ENCODE measurements around the gene TMEM164.

TMEM164 gene

DNA sequence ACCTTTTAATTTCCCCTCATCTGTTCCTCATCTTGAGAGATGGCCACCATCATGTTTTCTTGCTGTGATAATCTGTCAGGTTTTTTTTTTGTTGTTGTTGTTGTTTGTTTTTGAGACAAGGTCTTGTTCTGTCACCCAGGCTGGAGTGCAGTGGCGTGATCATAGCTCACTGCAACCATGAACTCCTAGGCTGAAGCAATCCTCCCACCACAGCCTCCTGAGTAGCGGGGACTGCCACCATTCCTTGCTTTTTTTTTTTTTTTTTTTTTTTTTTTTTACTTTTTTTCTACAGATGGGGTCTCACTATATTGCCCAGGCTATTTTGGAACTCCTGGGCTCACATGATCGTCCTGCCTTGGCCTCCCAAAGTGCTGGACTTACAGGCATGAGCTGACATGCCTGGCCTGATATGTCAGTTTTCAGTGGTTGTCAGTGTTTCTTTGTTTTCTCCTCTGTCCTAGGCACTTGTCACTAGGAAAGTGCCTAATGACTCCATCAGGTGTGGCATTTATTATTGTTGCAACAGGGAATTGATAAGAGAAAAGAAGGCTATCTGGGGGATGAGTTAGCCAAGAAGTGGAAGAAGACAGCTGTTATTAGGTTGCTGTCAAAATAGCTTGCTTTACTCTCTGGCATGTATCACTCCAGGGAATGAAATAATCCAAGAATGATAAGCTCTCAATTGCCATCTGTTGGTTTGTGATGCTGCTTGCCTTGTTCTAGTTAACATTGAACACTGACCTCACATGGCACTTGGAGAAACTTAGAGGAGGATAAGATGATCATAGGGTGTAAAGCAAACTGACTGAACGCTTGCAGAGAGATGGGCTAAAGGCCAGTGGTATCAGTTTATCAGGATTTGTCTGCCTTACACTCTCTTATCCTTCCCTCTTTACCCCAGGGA, 41.7 kb downstream of the TMEM164 start:
- TF ChIP-seq, protein P1, sequence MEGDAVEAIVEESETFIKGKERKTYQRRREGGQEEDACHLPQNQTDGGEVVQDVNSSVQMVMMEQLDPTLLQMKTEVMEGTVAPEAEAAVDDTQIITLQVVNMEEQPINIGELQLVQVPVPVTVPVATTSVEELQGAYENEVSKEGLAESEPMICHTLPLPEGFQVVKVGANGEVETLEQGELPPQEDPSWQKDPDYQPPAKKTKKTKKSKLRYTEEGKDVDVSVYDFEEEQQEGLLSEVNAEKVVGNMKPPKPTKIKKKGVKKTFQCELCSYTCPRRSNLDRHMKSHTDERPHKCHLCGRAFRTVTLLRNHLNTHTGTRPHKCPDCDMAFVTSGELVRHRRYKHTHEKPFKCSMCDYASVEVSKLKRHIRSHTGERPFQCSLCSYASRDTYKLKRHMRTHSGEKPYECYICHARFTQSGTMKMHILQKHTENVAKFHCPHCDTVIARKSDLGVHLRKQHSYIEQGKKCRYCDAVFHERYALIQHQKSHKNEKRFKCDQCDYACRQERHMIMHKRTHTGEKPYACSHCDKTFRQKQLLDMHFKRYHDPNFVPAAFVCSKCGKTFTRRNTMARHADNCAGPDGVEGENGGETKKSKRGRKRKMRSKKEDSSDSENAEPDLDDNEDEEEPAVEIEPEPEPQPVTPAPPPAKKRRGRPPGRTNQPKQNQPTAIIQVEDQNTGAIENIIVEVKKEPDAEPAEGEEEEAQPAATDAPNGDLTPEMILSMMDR (conservative IDR thresholded peaks at IDR 0.05; ENCODE audit: low read depth, low read length) = no peak
- Histone ChIP-seq H3K79me2 (ENCODE audit: insufficient read depth, low read depth) (no peaks in the 10 kb centered on the region), H3K27ac (no peak overlapping the region), H2AFZ (ENCODE audit: low read depth) (no peak overlapping the region), H3K4me1 (ENCODE audit: low read depth, poor library complexity, severe bottlenecking) (peaks cover 4% of the 10 kb centered on the region), H3K4me2 (no peak overlapping the region), H3K9ac (no peak overlapping the region), H4K20me1 (ENCODE audit: insufficient read depth) (no peaks in the 10 kb centered on the region), H3K4me3 (IDR thresholded peaks at IDR 0.05; ENCODE audit: insufficient read depth, low read depth, low read length) (no peak overlapping the region), H3K27me3 (ENCODE audit: insufficient read depth, low read depth) (no peaks in the 10 kb centered on the region), H3K36me3 (ENCODE audit: insufficient read depth) (no peaks in the 10 kb centered on the region)

GRCh38 chrX:110045421-110045820, 42.5 kb downstream of the TMEM164 start:
- TF ChIP-seq, protein P1 (conservative IDR thresholded peaks at IDR 0.05; ENCODE audit: low read depth, low read length) = no peak
- no peak overlapping the region for H3K4me2 ChIP-seq

DNA sequence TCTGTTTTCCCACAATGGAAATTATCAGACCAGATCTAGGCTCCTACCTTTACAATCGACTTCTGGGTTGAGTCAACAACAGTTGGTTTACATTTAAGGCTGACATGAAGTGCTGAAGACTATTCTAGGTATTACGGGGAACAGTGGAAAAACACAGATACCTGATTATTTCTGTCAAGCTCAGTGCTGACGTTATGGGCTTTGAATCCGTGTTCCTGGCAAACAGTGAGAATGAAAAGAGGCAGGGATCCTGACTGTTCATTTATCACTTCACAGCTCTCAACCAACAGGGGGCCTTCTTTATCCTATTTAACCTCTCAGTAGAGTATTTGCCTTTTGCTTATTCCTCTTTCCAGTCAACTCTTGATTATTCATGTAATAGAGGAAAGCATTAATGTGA, 43.1 kb downstream of the TMEM164 start:
- Histone ChIP-seq H3K79me2 (ENCODE audit: insufficient read depth, low read depth) (no peaks in the 10 kb centered on the region), H3K9ac (no peak overlapping the region), H3K36me3 (ENCODE audit: insufficient read depth) (no peaks in the 10 kb centered on the region), H3K4me2 (no peak overlapping the region), H3K27ac (no peak overlapping the region), H3K27me3 (ENCODE audit: insufficient read depth, low read depth) (no peaks in the 10 kb centered on the region), H2AFZ (ENCODE audit: low read depth) (no peak overlapping the region), H3K4me1 (ENCODE audit: low read depth, poor library complexity, severe bottlenecking) (peaks cover 4% of the 10 kb centered on the region), H4K20me1 (ENCODE audit: insufficient read depth) (no peaks in the 10 kb centered on the region), H3K4me3 (IDR thresholded peaks at IDR 0.05; ENCODE audit: insufficient read depth, low read depth, low read length) (no peak overlapping the region)
- TF ChIP-seq, protein P1 (conservative IDR thresholded peaks at IDR 0.05; ENCODE audit: low read depth, low read length) = no peak

More at GRCh38 chrX:110045421-110045820, 42.5 kb downstream of the TMEM164 start:
- Histone ChIP-seq H3K4me3 (IDR thresholded peaks at IDR 0.05; ENCODE audit: insufficient read depth, low read depth, low read length) (no peak overlapping the region), H3K4me1 (ENCODE audit: low read depth, poor library complexity, severe bottlenecking) (peaks cover 4% of the 10 kb centered on the region), H3K27me3 (ENCODE audit: insufficient read depth, low read depth) (no peaks in the 10 kb centered on the region), H3K9ac (no peak overlapping the region), H2AFZ (ENCODE audit: low read depth) (no peak overlapping the region), H3K79me2 (ENCODE audit: insufficient read depth, low read depth) (no peaks in the 10 kb centered on the region), H3K36me3 (ENCODE audit: insufficient read depth) (no peaks in the 10 kb centered on the region), H4K20me1 (ENCODE audit: insufficient read depth) (no peaks in the 10 kb centered on the region), H3K27ac (no peak overlapping the region)

DNA sequence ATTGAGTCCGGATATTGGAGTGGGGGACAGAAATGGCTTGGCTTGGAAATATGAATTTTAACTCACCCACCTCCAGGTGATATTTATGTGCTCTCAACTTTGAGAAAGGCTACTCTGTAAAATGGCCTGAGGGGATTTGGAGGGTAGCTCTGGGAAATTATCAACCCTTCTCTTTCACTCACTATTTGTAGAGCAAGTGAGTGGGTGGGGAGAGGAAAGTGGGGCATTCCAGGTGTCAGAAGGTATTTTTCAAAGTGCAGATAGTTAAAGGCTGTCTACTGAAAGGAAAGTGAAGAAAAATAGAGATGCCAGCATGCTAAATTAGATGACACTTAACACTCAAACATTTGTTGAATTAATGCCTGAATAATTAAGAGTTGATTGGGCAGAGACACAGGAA, 44.1 kb downstream of the TMEM164 start:
- TF ChIP-seq, protein P1 (conservative IDR thresholded peaks at IDR 0.05; ENCODE audit: low read depth, low read length) = no peak
- Histone ChIP-seq H3K4me1 (ENCODE audit: low read depth, poor library complexity, severe bottlenecking) (peaks cover 4% of the 10 kb centered on the region), H3K27ac (no peak overlapping the region), H3K79me2 (ENCODE audit: insufficient read depth, low read depth) (no peaks in the 10 kb centered on the region), H3K9ac (no peak overlapping the region), H3K27me3 (ENCODE audit: insufficient read depth, low read depth) (no peaks in the 10 kb centered on the region), H2AFZ (ENCODE audit: low read depth) (no peak overlapping the region), H3K36me3 (ENCODE audit: insufficient read depth) (no peaks in the 10 kb centered on the region), H4K20me1 (ENCODE audit: insufficient read depth) (no peaks in the 10 kb centered on the region), H3K4me3 (IDR thresholded peaks at IDR 0.05; ENCODE audit: insufficient read depth, low read depth, low read length) (no peak overlapping the region), H3K4me2 (no peak overlapping the region)

Measured in KMS-11 (cell line).